ENCODE measurements around the gene TEX14.

The TEX14 gene

GRCh38 chr17:58702708-58703107 is 10.9 kb upstream of the TEX14 start:
- Histone ChIP-seq H3K27me3 (ENCODE audit: control insufficient read depth in 3 of 3, insufficient read depth in 3 of 3, low read depth in 1 of 3, low read length in 3 of 3) (no peaks in the 10 kb centered on the region), H2AFZ (ENCODE audit: low read length) (no peak overlapping the region), H3K27ac (replicated peaks; ENCODE audit: low read length) (no peak overlapping the region), H2BK120ac (ENCODE audit: low read depth, low read length) (no peak overlapping the region), H3K79me1 (ENCODE audit: low read depth, low read length) (no peaks in the 10 kb centered on the region), H2BK15ac (ENCODE audit: low read length) (no peak overlapping the region), H3K18ac (ENCODE audit: low read length) (no peak overlapping the region), H3K4me3 (ENCODE audit: low read length in 2 of 2) (no peak overlapping the region), H2AK5ac (ENCODE audit: low read depth, low read length) (no peak overlapping the region), H3K4me2 (ENCODE audit: insufficient read depth, low read length, poor library complexity, severe bottlenecking) (no peak overlapping the region), H2BK5ac (ENCODE audit: low read length) (no peak overlapping the region), H3K23ac (ENCODE audit: low read depth, low read length, poor library complexity) (no peak overlapping the region), H2BK12ac (ENCODE audit: low read length) (no peak overlapping the region), H4K8ac (ENCODE audit: low read depth, low read length) (no peak overlapping the region), H3K4ac (ENCODE audit: low read length) (no peak overlapping the region), H4K91ac (ENCODE audit: low read depth, low read length, poor library complexity) (no peak overlapping the region), H3K9ac (ENCODE audit: low read depth, low read length, poor library complexity) (no peak overlapping the region), H3K14ac (ENCODE audit: low read length) (no peak overlapping the region), H3K36me3 (replicated peaks in 1 of 2; ENCODE audit: control insufficient read depth in 2 of 2, insufficient read depth in 2 of 2, low read length in 2 of 2) (peaks cover 3 to 66% of the 10 kb centered on the region in 2 donors), H3K9me3 (replicated peaks in 1 of 2; ENCODE audit: control insufficient read depth in 2 of 2, insufficient read depth in 1 of 2, low read depth in 1 of 2, low read length in 2 of 2) (no peaks in the 10 kb centered on the region), H3K4me1 (ENCODE audit: control insufficient read depth in 2 of 2, insufficient read depth in 1 of 2, low read depth in 1 of 2, low read length in 2 of 2) (no peaks in the 10 kb centered on the region)
- WGBS, 2 donors (ENCODE audit: extremely low coverage in 2 of 2, insufficient read length in 2 of 2, insufficient replicate concordance in 1 of 2): no CpG with 5 or more reads among the region's 8 CpGs
- DNase-seq (ENCODE audit: low spot score): no peak

GRCh38 chr17:58702045-58702476 is 10.2 kb upstream of the TEX14 start:
- Histone ChIP-seq H3K14ac (ENCODE audit: low read length) (no peak overlapping the region), H3K4me1 (ENCODE audit: control insufficient read depth in 2 of 2, insufficient read depth in 1 of 2, low read depth in 1 of 2, low read length in 2 of 2) (no peaks in the 10 kb centered on the region), H3K4me2 (ENCODE audit: insufficient read depth, low read length, poor library complexity, severe bottlenecking) (no peak overlapping the region), H3K18ac (ENCODE audit: low read length) (no peak overlapping the region), H3K36me3 (replicated peaks in 1 of 2; ENCODE audit: control insufficient read depth in 2 of 2, insufficient read depth in 2 of 2, low read length in 2 of 2) (peaks cover 3 to 63% of the 10 kb centered on the region in 2 donors), H4K91ac (ENCODE audit: low read depth, low read length, poor library complexity) (no peak overlapping the region), H2AK5ac (ENCODE audit: low read depth, low read length) (no peak overlapping the region), H3K4me3 (ENCODE audit: low read length in 2 of 2) (no peak overlapping the region), H2BK5ac (ENCODE audit: low read length) (no peak overlapping the region), H3K9ac (ENCODE audit: low read depth, low read length, poor library complexity) (no peak overlapping the region), H3K27me3 (ENCODE audit: control insufficient read depth in 3 of 3, insufficient read depth in 3 of 3, low read depth in 1 of 3, low read length in 3 of 3) (no peaks in the 10 kb centered on the region), H3K27ac (replicated peaks; ENCODE audit: low read length) (no peak overlapping the region), H3K23ac (ENCODE audit: low read depth, low read length, poor library complexity) (no peak overlapping the region), H4K8ac (ENCODE audit: low read depth, low read length) (no peak overlapping the region), H3K4ac (ENCODE audit: low read length) (no peak overlapping the region), H2BK15ac (ENCODE audit: low read length) (no peak overlapping the region), H3K9me3 (replicated peaks in 1 of 2; ENCODE audit: control insufficient read depth in 2 of 2, insufficient read depth in 1 of 2, low read depth in 1 of 2, low read length in 2 of 2) (no peaks in the 10 kb centered on the region), H2BK120ac (ENCODE audit: low read depth, low read length) (no peak overlapping the region), H2AFZ (ENCODE audit: low read length) (no peak overlapping the region), H2BK12ac (ENCODE audit: low read length) (no peak overlapping the region), H3K79me1 (ENCODE audit: low read depth, low read length) (no peaks in the 10 kb centered on the region)
- no peak for DNase-seq (ENCODE audit: low spot score)
- WGBS, 2 donors (ENCODE audit: extremely low coverage in 2 of 2, insufficient read length in 2 of 2, insufficient replicate concordance in 1 of 2): no CpG with 5 or more reads among the region's 5 CpGs

DNA sequence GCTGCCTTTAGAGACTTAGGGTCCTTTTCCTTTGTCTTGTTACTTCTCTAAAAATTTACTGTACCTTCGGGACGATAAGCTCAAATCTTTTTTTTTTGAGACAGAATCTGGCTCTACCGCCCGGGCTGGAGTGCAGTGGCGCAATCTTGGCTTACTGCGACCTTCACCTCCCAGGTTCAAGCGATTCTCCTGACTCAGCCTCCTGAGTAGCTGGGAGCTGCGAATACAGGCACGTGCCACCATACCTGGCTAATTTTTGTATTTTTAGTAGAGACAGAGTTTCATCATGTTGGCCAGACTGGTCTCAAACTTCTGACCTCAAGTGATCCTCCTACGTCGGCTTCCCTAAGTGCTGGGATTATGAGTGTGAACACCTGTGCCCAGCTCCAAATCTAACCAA is 7.9 kb upstream of the TEX14 start:
- Histone ChIP-seq H3K27ac (replicated peaks; ENCODE audit: low read length) (no peak overlapping the region), H3K36me3 (replicated peaks in 1 of 2; ENCODE audit: control insufficient read depth in 2 of 2, insufficient read depth in 2 of 2, low read length in 2 of 2) (peaks cover 3 to 70% of the 10 kb centered on the region in 2 donors), H4K8ac (ENCODE audit: low read depth, low read length) (no peak overlapping the region), H3K4me3 (ENCODE audit: low read length in 2 of 2) (no peak overlapping the region), H3K79me1 (ENCODE audit: low read depth, low read length) (no peaks in the 10 kb centered on the region), H3K14ac (ENCODE audit: low read length) (no peak overlapping the region), H3K9me3 (replicated peaks in 1 of 2; ENCODE audit: control insufficient read depth in 2 of 2, insufficient read depth in 1 of 2, low read depth in 1 of 2, low read length in 2 of 2) (no peaks in the 10 kb centered on the region), H3K27me3 (ENCODE audit: control insufficient read depth in 3 of 3, insufficient read depth in 3 of 3, low read depth in 1 of 3, low read length in 3 of 3) (no peaks in the 10 kb centered on the region), H4K91ac (ENCODE audit: low read depth, low read length, poor library complexity) (no peak overlapping the region), H3K4me1 (ENCODE audit: control insufficient read depth in 2 of 2, insufficient read depth in 1 of 2, low read depth in 1 of 2, low read length in 2 of 2) (no peaks in the 10 kb centered on the region), H3K4ac (ENCODE audit: low read length) (no peak overlapping the region), H3K23ac (ENCODE audit: low read depth, low read length, poor library complexity) (no peak overlapping the region), H3K9ac (ENCODE audit: low read depth, low read length, poor library complexity) (no peak overlapping the region), H3K4me2 (ENCODE audit: insufficient read depth, low read length, poor library complexity, severe bottlenecking) (no peak overlapping the region), H2BK12ac (ENCODE audit: low read length) (no peak overlapping the region), H2BK5ac (ENCODE audit: low read length) (no peak overlapping the region), H2AK5ac (ENCODE audit: low read depth, low read length) (no peak overlapping the region), H2AFZ (ENCODE audit: low read length) (no peak overlapping the region), H2BK120ac (ENCODE audit: low read depth, low read length) (no peak overlapping the region), H3K18ac (ENCODE audit: low read length) (no peak overlapping the region), H2BK15ac (ENCODE audit: low read length) (no peak overlapping the region)
- DNase-seq (ENCODE audit: low spot score): no peak
- WGBS, 2 donors (ENCODE audit: extremely low coverage in 2 of 2, insufficient read length in 2 of 2, insufficient replicate concordance in 1 of 2): no CpG with 5 or more reads among the region's 11 CpGs

GRCh38 chr17:58694826-58695225 is 3.0 kb upstream of the TEX14 start:
- Histone ChIP-seq H2BK12ac (ENCODE audit: low read length) (no peak overlapping the region), H3K27ac (replicated peaks; ENCODE audit: low read length) (no peak overlapping the region), H3K23ac (ENCODE audit: low read depth, low read length, poor library complexity) (no peak overlapping the region), H2AK5ac (ENCODE audit: low read depth, low read length) (no peak overlapping the region), H2BK5ac (ENCODE audit: low read length) (no peak overlapping the region), H2AFZ (ENCODE audit: low read length) (no peak overlapping the region), H4K8ac (ENCODE audit: low read depth, low read length) (no peak overlapping the region), H4K91ac (ENCODE audit: low read depth, low read length, poor library complexity) (no peak overlapping the region), H3K18ac (ENCODE audit: low read length) (no peak overlapping the region), H3K9ac (ENCODE audit: low read depth, low read length, poor library complexity) (no peak overlapping the region), H3K9me3 (replicated peaks in 1 of 2; ENCODE audit: control insufficient read depth in 2 of 2, insufficient read depth in 1 of 2, low read depth in 1 of 2, low read length in 2 of 2) (no peaks in the 10 kb centered on the region), H3K4me3 (ENCODE audit: low read length in 2 of 2) (no peak overlapping the region), H3K14ac (ENCODE audit: low read length) (no peak overlapping the region), H3K4ac (ENCODE audit: low read length) (no peak overlapping the region), H3K36me3 (replicated peaks in 1 of 2; ENCODE audit: control insufficient read depth in 2 of 2, insufficient read depth in 2 of 2, low read length in 2 of 2) (peaks cover 1 to 31% of the 10 kb centered on the region in 2 donors), H3K4me2 (ENCODE audit: insufficient read depth, low read length, poor library complexity, severe bottlenecking) (no peak overlapping the region), H2BK120ac (ENCODE audit: low read depth, low read length) (no peak overlapping the region), H2BK15ac (ENCODE audit: low read length) (no peak overlapping the region), H3K4me1 (ENCODE audit: control insufficient read depth in 2 of 2, insufficient read depth in 1 of 2, low read depth in 1 of 2, low read length in 2 of 2) (peaks cover 0 to 6% of the 10 kb centered on the region in 2 donors), H3K79me1 (ENCODE audit: low read depth, low read length) (no peaks in the 10 kb centered on the region), H3K27me3 (ENCODE audit: control insufficient read depth in 3 of 3, insufficient read depth in 3 of 3, low read depth in 1 of 3, low read length in 3 of 3) (no peaks in the 10 kb centered on the region)
- no peak for DNase-seq (ENCODE audit: low spot score)
- no CpG with 5 or more reads among the region's 1 CpG for WGBS, 2 donors (ENCODE audit: extremely low coverage in 2 of 2, insufficient read length in 2 of 2, insufficient replicate concordance in 1 of 2)

All from neuronal stem cell (in vitro differentiated cells).